ENCODE results near the gene SMYD3. TPM values are rescaled to one million over a fixed set of nuclear protein-coding genes. Genes with fewer than 3 reads are reported as not detected.

SMYD3 gene
- total RNA-seq, 1 experiment from 2014 or later: 25.5 TPM

DNA sequence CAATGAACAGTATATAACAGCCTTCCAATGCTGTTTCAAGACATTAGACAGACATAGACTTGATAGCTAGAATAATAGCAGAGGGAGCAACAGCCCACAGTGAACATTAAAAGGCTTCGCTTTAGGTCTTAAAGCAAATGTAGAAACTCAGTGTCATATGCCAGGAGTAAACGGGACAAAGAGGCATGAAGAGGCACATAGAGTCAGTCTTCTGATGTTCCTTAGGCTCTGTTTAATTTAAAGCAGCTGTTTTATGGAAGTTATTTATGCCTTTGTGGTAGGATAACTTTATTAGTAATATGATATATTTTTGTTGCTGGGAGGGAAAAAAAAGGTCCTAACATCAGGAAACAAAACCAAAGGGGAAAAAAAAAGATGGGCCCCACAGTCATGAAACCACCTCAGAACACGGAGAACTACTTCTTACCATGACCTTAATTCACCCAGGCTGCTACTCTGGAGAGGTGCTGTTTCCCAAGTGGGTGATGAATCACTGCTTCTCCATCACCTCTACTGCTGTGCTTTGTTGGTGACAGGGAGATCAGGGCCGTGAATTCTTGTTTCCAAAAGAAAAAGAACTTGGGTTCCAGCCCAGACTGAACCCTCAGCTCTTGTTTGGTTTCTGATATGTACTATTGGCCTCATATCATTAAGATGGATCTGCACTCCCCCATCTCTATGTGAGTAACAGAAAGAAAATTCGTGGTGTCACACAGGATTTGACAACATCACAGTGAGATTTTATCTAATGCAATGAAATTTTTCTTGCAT, 735.4 kb downstream of the SMYD3 start:
- H2BK12ac ChIP-seq (ENCODE audit: insufficient read length, low read depth, low read length): no peak overlapping the region
- Mint-ChIP-seq H3K4me3 (no peak overlapping the region), H3K27me3 (ENCODE audit: low read depth) (no peaks in the 10 kb centered on the region; the same call in 1 of the 2 replicates), H3K9me3 (no peaks in the 10 kb centered on the region), H3K4me1 (peaks cover 15 to 18% of the 10 kb centered on the region in 2 experiments), H3K27ac (no peak overlapping the region), H3K36me3 (ENCODE audit: insufficient read depth in 1 of 3, low read depth in 3 of 3) (no peaks in the 10 kb centered on the region; a peak in 1 of 7 replicates)
- no peak overlapping the region for H2BK15ac ChIP-seq (ENCODE audit: low read depth, low read length)
- H2BK20ac ChIP-seq (ENCODE audit: low read depth, low read length, poor library complexity, severe bottlenecking): no peak overlapping the region
- no peak for TF ChIP-seq CTCF (conservative IDR thresholded peaks at IDR 0.05)
- no peak overlapping the region for H2AFZ ChIP-seq (ENCODE audit: low read length)
- no peak overlapping the region for H3K23ac ChIP-seq (ENCODE audit: insufficient read length, low read depth, low read length)
- H3K18ac ChIP-seq (ENCODE audit: insufficient read length, low read depth, low read length): no peak overlapping the region
- no peak overlapping the region for H3T11ph ChIP-seq (ENCODE audit: low read length)
- H2BK5ac ChIP-seq (ENCODE audit: insufficient read length, low read length): no peak overlapping the region
- no peak overlapping the region for H4K5ac ChIP-seq (ENCODE audit: insufficient read length, low read depth, low read length)
- H2AK5ac ChIP-seq (ENCODE audit: insufficient read length, low read length): no peak overlapping the region
- no peak overlapping the region for H2BK120ac ChIP-seq (ENCODE audit: low read depth, low read length, poor library complexity, severe bottlenecking)
- no peaks in the 10 kb centered on the region for H4K20me1 ChIP-seq (ENCODE audit: control insufficient read depth, insufficient read depth, insufficient read length)
- WGBS (ENCODE audit: extremely low coverage, insufficient read length, low lambda C conversion rate): no CpG with 5 or more reads among the region's 5 CpGs
- H3K9me3 ChIP-seq (ENCODE audit: control insufficient read depth, low read depth, low read length): no peaks in the 10 kb centered on the region
- no peaks in the 10 kb centered on the region for H3K79me1 ChIP-seq (ENCODE audit: insufficient read depth, low read depth, low read length, poor library complexity, severe bottlenecking)
- no peak overlapping the region for H3K27ac ChIP-seq (ENCODE audit: insufficient read length, low read depth, low read length)
- no peak overlapping the region for H4K8ac ChIP-seq (replicated peaks; ENCODE audit: insufficient read length, low read depth, low read length)
- H3K4ac ChIP-seq (ENCODE audit: low read depth, low read length): no peak overlapping the region
- H3K23me2 ChIP-seq (ENCODE audit: insufficient read length, low read depth, low read length, poor library complexity, severe bottlenecking): no peaks in the 10 kb centered on the region
- no peak overlapping the region for H3K14ac ChIP-seq (ENCODE audit: insufficient read depth, low read length)
- H3K79me2 ChIP-seq (ENCODE audit: insufficient read depth, low read length): no peaks in the 10 kb centered on the region
- no peak overlapping the region for H3K4me2 ChIP-seq (ENCODE audit: insufficient read depth, insufficient read length, low read length)
- H3K4me1 ChIP-seq (ENCODE audit: insufficient read depth, low read length): no peaks in the 10 kb centered on the region
- H3K27me3 ChIP-seq (ENCODE audit: insufficient read depth, low read length): no peaks in the 10 kb centered on the region
- no peak overlapping the region for H3K9ac ChIP-seq (ENCODE audit: extremely low read depth, insufficient read length, low read length)
- no peak for DNase-seq
- no peak overlapping the region for H3K56ac ChIP-seq (ENCODE audit: insufficient read length, low read depth, low read length)
- H4K91ac ChIP-seq (ENCODE audit: insufficient read length, low read depth, low read length): no peak overlapping the region

Data from H9 (cell line).